Measurements from ENCODE around the gene INHBE.
"Not testable (repeated sequence)": the region's sequence is repeated elsewhere in the genome, so short reads cannot be mapped to it uniquely, and the experiment has no call there.

Gene INHBE, protein sequence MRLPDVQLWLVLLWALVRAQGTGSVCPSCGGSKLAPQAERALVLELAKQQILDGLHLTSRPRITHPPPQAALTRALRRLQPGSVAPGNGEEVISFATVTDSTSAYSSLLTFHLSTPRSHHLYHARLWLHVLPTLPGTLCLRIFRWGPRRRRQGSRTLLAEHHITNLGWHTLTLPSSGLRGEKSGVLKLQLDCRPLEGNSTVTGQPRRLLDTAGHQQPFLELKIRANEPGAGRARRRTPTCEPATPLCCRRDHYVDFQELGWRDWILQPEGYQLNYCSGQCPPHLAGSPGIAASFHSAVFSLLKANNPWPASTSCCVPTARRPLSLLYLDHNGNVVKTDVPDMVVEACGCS

GRCh38 chr12:57454566-57455373, at the start of gene INHBE:
INHBE (plus strand) TSS chr12:57455307; CDS start chr12:57455537, 230 bp downstream.
- DNase-seq = no peak

- no peak for DNase-seq
Observed at GRCh38 chr12:57410534-57410933, 44.6 kb upstream of the INHBE start.

GRCh38 chr12:57414160-57414559, 40.9 kb upstream of the INHBE start:
- not testable (repeated sequence) for DNase-seq

DNA sequence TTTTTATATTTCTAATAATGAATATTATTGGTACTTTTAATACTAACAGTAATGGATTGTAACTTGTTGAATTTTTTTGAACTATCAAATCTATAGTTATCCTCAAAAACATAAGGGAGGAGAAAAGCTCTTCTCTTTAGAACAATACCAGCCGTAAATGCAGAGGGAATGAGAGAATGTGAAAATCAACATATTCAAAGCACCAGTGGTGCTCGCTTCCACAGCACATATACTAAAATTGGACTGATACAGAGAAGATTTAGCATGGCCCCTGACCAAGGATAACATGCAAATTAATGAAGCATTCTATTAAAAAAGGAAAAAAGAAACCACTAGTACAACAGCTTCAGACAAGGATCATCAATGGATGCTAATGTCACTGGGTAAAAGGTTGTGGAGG, 40.0 kb upstream of the INHBE start:
- DNase-seq = no peak

DNA sequence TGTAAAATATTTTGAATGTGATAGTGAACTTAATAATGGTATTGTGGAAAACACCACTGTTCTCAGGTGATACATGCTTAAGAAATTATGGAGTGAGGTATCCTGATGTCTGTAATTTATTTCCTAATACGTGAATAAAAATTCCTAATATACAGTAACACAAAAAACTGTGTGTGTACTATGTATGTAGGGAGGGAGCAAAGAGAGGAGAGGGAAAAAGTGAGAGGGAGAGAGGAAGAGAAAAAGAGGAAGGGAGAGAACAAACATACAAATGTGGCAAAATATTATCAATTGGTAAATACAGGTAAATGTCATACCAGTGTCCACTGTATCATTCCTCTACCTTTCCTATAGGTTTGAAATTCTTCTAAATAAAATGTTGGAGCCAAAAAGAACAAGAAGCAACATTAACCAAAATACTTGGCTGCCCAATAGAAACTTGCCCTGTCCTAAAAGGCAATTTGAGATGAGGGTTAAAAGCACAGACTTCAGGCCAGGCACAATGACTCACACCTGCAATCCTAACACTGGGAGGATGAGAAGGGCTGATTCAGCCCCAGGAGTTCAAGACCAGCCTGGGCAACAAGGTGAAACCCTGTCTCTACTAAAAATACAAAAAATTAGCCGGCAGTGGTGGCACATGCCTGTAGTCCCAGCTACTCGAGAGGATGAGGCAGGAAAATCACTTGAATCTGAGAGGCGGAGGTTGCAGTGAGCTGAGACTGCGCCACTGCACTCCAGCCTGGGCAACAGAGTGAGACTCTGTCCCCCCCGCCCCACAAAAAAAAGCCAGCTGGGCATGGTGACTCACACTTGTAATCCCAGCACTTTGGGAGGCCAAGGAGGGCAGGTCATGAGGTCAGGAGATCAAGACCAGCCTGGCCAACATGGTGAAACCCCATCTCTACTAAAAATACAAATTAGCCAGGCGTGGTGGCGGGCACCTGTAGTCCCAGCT, 38.8 kb upstream of the INHBE start:
- DNase-seq = no peak

- no peak for DNase-seq
Observed at GRCh38 chr12:57418255-57418654, 36.9 kb upstream of the INHBE start.

GRCh38 chr12:57419495-57419894, 35.6 kb upstream of the INHBE start:
- DNase-seq = no peak

- DNase-seq = no peak
Observed at GRCh38 chr12:57420482-57420881, 34.6 kb upstream of the INHBE start.

DNA sequence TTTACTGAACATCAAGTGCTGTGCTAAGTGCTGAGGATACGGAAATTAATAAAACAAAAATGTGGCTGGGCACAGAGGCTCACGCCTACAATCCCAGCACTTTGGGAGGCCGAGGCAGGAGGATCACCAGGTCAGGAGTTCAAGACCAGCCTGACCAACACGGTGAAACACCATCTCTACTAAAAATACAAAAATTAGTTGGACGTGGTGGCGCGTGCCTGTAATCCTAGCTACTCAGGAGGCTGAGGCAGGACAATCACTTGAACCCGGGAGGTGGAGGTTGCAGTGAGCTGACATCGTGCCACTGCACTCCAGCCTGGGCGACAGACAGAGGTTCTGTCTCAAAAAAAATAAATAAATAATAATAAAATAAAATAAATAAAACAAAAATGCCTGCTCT, 28.2 kb upstream of the INHBE start:
- not testable (repeated sequence) for DNase-seq

DNA sequence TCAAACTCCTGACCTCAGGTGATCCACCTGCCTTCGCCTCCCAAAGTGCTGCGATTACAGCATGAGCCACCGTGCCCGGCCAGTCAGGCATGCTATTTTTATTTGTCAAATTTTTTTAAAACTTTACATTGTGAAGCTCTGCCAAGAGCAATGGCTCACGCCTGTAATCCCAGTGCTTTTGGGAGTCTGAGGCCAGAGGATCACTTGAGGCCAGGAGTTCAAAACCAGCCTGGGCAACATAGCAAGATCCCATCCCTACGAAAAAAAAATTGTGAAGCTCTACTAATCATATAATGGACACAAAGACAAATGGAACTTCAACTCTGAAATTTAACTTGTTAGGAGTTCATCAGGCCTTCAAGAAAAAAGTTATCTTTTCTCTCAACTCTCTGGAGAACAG, 26.1 kb upstream of the INHBE start:
- DNase-seq = no peak

GRCh38 chr12:57429473-57430111, 25.5 kb upstream of the INHBE start:
- DNase-seq = no peak

DNA sequence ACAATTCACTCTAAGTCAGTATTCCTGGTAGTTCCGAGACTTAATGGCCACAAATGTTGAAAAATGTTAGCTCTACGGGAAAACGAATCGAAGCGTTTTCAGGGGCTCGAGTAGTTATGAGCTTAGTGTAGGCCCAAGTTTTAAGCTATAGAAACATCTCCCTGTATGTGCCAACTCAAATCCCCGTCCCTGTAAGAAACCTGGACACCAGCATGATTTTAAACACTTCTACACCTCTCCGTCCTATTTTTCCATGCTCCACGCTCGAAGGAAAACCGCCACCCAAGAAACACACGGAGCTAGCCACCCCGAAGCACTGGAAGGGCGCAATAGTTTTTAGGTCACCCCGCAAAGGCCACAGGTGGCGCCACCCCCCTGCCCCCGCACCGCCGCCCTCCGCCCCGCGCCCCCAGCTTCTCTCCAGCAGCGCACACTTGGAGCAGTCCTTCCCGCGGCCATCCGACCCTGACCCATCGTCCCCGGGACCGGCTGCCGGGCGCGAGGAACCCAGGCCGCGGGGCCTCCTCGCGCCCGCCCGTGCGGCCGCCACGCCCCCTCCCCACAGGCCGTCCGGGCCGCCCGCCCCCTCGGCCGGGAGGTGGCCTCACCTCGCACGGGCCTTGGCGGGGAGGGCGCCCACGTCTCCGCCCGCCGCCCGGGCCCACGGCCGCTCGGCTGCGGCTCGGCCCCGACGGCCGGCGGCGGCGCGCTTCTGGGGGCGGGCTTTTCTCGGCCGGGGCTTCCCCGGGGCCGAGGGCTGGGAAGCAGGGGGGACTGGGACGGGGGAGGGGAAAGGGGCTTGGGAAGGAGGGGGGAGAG, 24.8 kb upstream of the INHBE start:
- peak; percentile 46 for DNase-seq

GRCh38 chr12:57430931-57431566, 24.1 kb upstream of the INHBE start, which contains the start of gene R3HDM2:
R3HDM2 (minus strand) TSS chr12:57431043; CDS start chr12:57310428, 120,615 bp downstream.
- peak; percentile 81 for DNase-seq

DNA sequence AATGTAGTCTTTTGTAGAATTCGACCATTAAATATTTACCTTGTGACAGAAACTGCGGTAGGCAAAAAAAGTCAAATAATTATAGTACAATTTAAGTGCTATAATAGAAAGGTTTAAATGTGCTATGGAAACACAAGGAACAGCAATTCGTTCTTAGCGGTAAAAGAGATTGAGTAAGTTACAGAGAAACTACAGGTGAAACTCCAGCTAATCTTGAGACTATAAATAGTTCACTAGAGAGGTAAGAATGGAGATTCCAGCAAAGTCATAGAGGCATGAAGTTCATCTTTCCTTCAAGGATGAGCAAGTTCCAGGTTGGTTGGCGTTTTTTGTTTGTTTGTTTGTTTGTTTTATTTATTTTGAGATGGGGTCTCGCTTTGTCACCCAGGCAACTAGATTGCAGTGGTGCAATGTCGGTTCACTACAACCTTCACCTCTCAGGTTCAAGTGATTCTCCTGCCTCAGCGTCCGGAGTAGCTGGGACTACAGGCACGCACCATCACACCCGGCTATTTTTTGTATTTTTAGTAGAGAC, 23.4 kb upstream of the INHBE start:
- DNase-seq = no peak

GRCh38 chr12:57433370-57433769, 21.7 kb upstream of the INHBE start:
- DNase-seq = no peak

DNA sequence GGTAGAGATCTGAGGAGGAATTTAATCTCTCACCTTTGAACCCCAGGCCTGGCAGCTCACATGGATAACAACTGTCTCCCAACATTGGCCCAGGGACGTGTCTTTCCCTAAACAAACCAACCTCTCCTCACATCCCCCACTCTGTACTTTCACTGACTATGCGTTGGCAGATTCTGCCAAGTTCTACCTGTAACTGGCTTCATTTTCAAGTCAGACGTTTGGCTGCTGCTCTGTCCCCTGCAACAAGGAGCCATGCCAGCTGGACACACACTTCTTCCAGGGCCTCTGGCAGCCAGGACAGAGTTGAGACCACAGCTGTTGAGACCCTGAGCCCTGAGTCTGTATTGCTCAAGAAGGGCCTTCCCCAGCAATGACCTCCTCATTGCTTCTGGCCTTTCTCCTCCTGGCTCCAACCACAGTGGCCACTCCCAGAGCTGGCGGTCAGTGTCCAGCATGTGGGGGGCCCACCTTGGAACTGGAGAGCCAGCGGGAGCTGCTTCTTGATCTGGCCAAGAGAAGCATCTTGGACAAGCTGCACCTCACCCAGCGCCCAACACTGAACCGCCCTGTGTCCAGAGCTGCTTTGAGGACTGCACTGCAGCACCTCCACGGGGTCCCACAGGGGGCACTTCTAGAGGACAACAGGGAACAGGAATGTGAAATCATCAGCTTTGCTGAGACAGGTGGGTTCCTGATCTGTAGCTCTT, 20.4 kb upstream of the INHBE start, which contains the start of gene INHBC:
Gene INHBC (plus strand): TSS at position 268 of the 707 bp plus-strand sequence. CDS start 103 bp downstream, at position 371.
- DNase-seq = no peak

GRCh38 chr12:57435293-57435692, 19.8 kb upstream of the INHBE start:
- DNase-seq = no peak

GRCh38 chr12:57438400-57438799, 16.7 kb upstream of the INHBE start:
- DNase-seq = no peak

DNA sequence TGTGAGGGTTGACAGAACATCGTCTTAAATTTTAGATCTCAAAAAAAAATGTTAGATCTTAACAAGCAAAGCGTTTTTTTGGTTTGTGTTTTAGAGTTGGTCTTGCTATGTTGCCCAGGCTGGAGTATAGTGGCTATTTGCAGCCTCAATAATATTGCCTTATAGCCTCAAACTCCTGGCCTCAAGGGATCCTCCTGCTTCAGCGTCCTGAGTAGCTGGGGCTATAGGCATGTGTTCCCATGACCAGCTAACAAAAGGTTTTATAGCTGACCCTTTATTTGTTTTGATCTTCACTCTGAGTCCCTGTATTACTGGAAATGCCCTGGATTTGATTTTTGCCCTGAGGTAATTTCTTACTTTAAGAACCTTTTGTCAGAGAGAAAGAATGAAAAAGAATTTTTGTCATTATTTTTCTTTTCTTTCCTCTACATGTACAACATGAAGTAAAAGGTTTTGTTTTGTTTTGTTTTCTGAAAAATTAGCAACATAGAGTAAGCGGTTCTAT, 15.3 kb upstream of the INHBE start:
- no peak for DNase-seq

DNA sequence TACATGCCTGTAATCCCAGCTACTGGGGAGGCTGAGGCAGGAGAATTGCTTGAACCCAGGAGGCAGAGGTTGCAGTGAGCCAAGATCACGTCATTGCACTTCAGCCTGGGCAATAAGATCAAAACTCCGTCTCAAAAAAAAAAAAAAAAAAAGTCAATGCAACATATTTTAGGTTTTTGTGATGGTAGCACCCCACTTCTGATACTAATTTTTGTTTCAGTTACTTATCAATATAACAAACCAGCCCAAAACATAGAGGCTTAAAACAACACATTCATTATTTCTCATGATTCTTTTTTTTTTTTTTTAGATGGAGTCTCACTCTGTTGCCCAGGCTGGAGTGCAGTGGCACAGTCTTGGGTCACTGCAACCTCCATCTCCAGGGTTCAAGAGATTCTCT, 13.7 kb upstream of the INHBE start:
- not testable (repeated sequence) for DNase-seq

Data from NCI-H1048 (cell line).